DMS153 treated with DMSO at 0.1 percent for 48 hours (cell line): ENCODE results near the gene ELAVL1.
"Not testable (repeated sequence)": the region's sequence is repeated elsewhere in the genome, so short reads cannot be mapped to it uniquely, and the experiment has no call there.

ENCODE experiments used
- DNase-seq: peaks from one replicate; lab custom pipeline; 2025; ENCODE audit not compliant: unreplicated experiment; lab: John Stamatoyannopoulos, UW

ELAVL1 gene

GRCh38 chr19:8005534-8006256 lies at the start of gene ELAVL1:
Gene ELAVL1, minus strand, starts transcription at chr19:8005641. Its CDS starts 13,826 bp downstream, at chr19:7991815.
- DNase-seq: peak; percentile 66

DNA sequence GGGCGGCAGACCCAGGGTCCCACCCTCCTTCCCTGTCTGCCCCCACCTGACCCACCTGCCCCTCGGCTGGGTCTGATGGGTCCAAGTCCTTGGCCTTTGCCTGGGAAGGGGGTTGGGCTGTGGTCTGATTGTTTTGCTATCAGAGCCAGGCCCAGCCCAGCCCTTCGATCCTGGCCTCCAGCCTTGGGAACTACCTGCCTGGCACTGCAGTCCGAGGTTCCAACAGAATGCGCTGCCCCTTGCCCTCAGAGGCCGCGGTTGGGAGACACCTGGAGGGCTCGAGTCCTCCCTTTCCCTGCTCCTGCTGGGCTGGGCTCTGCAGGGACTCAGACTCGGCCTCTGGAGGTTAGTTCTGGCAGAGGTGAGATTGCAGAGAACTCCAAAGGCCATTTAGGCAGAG lies 48.7 kb upstream of the ELAVL1 start:
- no peak for DNase-seq

- DNase-seq: no peak
Measured at GRCh38 chr19:8052464-8052859, 47.0 kb upstream of the ELAVL1 start, which contains the start of gene CCL25. Gene CCL25, plus strand, starts transcription at chr19:8052760. Its CDS starts 290 bp downstream, at chr19:8053050.

- DNase-seq: no peak
Measured at GRCh38 chr19:8050274-8051096, 45.0 kb upstream of the ELAVL1 start.

- DNase-seq: no peak
Measured at GRCh38 chr19:8046569-8047165, 41.2 kb upstream of the ELAVL1 start.

DNA sequence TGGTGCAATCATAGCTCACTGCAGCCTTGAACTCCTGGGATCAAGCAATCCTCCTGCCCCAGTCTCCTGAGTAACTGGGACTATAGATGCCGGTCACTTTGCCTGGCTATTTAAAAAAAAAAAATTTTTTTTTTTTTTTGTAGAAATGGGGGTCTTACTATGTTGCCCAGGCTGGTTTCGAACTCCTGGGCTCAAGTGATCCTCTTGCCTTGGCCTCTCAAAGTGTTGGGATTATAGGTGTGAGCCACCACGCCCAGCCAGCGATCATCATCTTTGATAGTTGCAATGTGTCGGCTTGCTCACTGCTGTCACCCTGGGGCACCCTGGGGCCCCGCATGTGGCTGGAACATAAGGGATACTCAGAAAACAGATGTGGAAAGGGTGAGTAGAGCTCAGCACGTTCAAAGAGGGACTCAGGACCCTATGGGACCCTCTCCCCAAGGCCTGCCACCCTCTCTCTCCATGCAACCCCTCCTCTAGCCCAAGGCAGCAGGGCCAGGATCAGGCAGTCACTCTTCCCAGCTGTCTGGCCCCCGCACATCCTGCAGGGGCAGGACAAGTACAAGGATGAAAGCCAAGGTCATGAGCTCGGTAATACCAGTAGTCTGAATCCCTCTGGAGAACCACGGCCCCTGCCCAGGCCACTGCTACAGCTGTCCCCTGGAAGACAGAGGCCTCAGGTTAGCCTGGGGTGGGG lies 40.6 kb upstream of the ELAVL1 start:
- DNase-seq: no peak

GRCh38 chr19:8044018-8044417 lies 38.6 kb upstream of the ELAVL1 start:
- no peak for DNase-seq

GRCh38 chr19:8042900-8043299 lies 37.5 kb upstream of the ELAVL1 start:
- DNase-seq: no peak

- DNase-seq: no peak
Measured at GRCh38 chr19:8041531-8041931, 36.1 kb upstream of the ELAVL1 start.

- no peak for DNase-seq
Measured at GRCh38 chr19:8039231-8039630, 33.8 kb upstream of the ELAVL1 start.

DNA sequence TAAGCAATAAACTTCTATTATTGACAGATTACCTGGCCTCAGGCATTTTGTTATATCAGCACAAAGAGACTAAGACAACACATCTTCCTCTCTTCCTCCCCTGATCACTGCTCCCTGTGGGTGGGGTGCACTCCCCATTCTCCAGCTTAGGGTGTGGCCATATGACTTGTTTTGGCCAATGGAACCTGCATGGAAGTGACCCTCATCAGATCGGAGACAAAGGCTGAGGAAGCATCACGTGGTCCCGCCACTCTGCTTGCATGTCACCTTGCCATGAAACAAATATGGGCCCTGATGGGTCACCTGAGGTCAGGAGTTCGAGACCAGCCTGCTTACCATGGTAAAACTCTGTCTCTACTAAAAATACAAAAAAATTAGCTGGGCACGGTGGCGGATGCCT lies 33.4 kb upstream of the ELAVL1 start:
- no peak for DNase-seq

DNA sequence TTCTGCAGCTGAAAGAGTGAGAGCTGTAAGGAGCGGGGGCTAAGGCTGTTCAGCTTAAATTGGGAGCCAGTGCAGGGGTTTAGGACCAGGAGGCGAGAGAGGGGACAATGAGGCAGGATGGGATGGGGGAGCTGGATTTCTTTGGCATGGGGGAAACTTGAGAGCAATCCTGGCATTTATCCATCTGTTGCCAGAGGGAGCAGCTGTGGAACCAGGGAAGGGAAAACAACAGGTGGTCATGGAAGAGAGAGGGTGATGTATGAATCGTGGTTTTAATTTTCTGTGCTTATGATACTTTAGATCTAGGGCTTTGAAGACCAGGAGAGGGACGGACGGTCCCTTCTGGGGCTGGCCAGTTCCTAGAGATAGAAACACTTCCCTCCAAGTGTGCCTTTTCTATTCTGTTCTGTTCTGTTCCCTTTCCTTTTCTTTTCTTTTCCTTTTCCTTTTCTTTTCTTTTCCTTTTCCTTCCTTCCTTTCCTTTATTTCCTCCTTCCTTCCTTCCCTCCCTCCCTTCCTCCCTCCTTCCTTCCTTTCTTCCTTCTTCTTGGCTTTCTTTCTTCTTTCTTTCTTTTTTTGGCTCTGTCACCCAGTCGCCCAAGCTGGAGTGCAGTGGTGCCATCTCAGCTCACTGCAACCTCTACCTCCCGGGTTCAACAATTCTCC lies 31.1 kb upstream of the ELAVL1 start:
- no peak for DNase-seq

DNA sequence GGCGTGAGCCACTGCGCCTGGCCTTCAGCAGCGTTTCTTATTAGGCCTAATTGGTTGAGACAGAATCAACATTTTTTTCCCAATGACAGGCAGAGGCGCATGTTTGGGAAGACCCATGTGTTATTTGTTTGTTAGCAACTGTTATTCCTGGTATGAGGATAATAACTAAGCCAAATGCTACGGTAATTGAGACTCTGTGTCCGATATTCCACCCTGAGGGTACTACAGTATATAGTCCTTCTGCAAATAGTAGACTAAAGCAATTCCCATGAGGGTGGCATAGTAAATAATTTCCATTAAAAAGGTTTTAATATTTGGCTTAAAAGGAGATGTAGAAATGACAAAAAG lies 28.7 kb upstream of the ELAVL1 start:
- DNase-seq: no peak

DNA sequence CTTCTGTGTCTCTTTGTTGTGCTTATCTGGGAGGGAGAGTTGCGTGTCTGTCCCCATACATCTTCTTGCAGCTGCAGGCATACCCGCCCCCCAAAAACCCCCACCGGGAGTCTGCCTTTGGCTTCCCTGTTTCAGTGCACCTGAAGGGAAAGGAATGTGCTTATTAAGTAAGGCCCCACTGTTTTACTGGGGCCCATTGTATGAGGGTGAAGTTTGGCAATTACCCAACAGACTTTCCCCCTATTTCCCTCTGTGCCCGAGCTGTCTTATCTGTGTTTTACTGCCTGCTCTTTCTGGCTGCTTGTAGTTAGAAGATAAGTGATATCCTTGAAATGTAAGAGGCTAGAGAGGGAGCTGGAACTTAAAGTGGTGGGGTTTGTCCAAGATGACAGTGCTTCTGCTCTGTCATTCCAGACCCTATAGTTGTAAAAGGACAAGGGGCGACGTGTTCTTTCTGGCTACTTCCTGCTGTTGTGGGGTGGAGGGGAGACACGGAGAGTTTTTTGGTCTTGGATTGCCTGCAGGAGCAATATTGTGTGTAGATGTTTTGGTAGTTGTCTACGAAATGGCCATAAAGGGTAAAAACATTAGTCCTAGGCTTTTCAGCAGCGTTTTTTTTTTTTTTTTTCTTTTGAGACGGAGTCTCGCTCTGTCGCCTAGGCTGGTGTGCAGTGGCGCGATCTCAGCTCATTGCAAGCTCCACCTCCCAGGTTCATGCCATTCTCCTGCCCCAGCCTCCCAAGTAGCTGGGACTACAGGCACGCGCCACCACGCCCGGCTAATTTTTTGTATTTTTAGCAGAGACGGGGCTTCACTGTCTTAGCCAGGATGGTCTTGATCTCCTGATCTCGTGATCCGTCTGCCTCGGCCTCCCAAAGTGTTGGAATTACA lies 28.1 kb upstream of the ELAVL1 start:
- not testable (repeated sequence) for DNase-seq

- DNase-seq: no peak
Measured at GRCh38 chr19:8030960-8031359, 25.5 kb upstream of the ELAVL1 start.

DNA sequence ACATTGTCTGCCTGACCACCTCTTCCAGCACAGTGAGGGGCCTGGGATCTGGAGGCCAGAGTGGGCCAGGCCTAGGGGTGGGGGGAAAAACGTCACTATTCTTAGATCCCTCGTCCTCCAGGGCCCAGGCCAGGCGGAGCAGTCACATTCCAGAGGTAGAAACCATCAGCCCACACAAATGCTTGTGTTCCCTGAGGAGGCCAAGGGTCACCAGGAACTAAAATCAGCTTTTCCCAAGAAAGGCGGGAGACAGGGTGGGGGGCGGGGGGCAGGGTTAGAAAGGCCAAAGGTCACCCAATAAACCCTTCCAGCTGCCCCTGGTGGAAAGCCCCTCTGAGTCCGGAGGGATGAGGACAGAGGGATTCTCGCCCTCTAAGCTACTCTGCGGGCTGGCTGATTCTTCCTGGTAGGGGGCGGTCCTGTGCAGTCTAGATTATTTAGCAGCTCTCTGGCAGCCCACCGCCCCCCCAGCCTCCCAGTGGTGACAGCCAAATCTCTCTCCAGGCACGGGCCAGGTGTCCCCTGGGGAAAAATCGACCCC lies 23.6 kb upstream of the ELAVL1 start:
- DNase-seq: no peak

- no peak for DNase-seq
Measured at GRCh38 chr19:8025316-8025715, 19.9 kb upstream of the ELAVL1 start.

GRCh38 chr19:8024256-8024655 lies 18.8 kb upstream of the ELAVL1 start:
- DNase-seq: not testable (repeated sequence)

DNA sequence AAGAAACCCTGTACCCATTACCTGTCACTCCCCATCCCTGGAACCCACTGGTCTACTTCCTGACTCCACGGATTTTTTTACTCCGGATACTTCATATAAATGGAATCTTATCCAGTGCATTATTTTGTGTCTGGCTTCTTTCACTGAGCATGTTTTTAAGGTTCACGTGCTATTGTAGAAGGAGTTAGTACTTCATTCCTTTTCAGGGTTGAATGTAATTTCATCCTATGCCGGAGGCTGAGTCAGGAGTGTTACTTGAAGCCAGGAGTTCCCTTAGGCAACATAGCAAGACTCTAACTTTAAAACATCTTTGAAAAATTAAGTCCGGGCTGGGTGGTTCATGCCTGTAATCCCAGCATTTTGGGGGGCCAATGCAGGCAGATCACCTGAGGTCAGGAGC lies 17.9 kb upstream of the ELAVL1 start:
- DNase-seq: no peak

DNA sequence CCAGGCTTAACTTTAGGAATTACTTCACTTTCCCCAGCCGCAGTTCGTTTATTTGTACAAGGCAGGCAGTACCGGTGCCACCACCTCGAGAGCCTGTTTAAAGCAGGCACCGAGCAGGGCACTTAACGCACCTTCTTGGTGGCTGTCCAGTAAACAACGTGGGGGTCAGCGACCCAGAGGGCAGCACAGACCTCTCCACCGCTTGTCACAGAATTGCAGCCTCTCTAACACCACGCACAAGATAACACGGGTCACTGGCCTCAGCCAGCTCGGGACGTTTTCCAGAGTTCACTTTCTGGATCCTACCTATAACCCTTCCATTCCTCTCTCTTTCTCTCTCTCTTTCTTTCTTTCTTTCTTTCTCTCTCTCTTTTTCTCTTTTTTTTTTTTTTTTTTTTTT lies 16.8 kb upstream of the ELAVL1 start:
- DNase-seq: no peak
